Measurements from ENCODE around the gene DNAJC9.

The DNAJC9 gene

DNA sequence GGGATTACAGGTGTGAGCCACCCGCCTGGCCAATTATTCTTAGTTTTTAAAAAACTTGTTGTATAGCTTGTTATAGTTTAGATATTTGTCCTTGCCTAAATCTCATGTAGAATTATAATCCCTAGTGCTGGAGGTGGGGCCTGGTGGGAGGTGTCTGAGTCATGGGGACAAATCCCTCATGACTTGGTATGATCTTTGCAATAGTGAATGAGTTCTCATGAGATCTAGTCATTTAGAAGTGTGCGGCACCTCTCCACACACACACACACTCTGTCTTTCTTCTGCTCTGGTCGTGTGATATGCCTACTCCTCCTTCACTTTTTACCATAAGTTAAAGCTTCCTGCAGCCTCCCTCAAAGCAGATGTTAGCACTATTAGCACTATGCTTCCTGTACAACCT, 42.0 kb downstream of the DNAJC9 start:
- H3K4me3 ChIP-seq (replicated peaks; ENCODE audit: low read depth, low read length), result no peak overlapping the region
- no peak for DNase-seq (ENCODE audit: extremely low read depth, low read depth)
- TF ChIP-seq, protein P1, sequence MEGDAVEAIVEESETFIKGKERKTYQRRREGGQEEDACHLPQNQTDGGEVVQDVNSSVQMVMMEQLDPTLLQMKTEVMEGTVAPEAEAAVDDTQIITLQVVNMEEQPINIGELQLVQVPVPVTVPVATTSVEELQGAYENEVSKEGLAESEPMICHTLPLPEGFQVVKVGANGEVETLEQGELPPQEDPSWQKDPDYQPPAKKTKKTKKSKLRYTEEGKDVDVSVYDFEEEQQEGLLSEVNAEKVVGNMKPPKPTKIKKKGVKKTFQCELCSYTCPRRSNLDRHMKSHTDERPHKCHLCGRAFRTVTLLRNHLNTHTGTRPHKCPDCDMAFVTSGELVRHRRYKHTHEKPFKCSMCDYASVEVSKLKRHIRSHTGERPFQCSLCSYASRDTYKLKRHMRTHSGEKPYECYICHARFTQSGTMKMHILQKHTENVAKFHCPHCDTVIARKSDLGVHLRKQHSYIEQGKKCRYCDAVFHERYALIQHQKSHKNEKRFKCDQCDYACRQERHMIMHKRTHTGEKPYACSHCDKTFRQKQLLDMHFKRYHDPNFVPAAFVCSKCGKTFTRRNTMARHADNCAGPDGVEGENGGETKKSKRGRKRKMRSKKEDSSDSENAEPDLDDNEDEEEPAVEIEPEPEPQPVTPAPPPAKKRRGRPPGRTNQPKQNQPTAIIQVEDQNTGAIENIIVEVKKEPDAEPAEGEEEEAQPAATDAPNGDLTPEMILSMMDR (IDR thresholded peaks at IDR 0.05; ENCODE audit: low read depth, low read length, missing control alignments), result no peak
